ENCODE data around the gene CSNK1D. TPM values are rescaled to one million over a fixed set of nuclear protein-coding genes. Genes with fewer than 3 reads are reported as not detected.
A peak's percentile ranks its signal among the peaks of the same experiment; 100 is the strongest.

The CSNK1D gene
- polyA plus RNA-seq, 1 donor: 63.5 TPM

- no peak for DNase-seq (ENCODE audit: low read depth)
These were observed 37.4 kb upstream of the CSNK1D start for GRCh38 chr17:82310877-82311276.

GRCh38 chr17:82309656-82310570, 36.4 kb upstream of the CSNK1D start:
- no peak for DNase-seq (ENCODE audit: low read depth)

GRCh38 chr17:82305727-82306300, 32.3 kb upstream of the CSNK1D start:
- no peak for DNase-seq (ENCODE audit: low read depth)

- DNase-seq (ENCODE audit: low read depth): no peak
These were observed 31.6 kb upstream of the CSNK1D start for GRCh38 chr17:82304826-82305726.

GRCh38 chr17:82303944-82304808, 30.7 kb upstream of the CSNK1D start:
- DNase-seq (ENCODE audit: low read depth): no peak

GRCh38 chr17:82302991-82303943, 29.8 kb upstream of the CSNK1D start:
- DNase-seq (ENCODE audit: low read depth): no peak

GRCh38 chr17:82302568-82302963, 29.1 kb upstream of the CSNK1D start:
- DNase-seq (ENCODE audit: low read depth): no peak

- DNase-seq (ENCODE audit: low read depth): no peak
These were observed 28.5 kb upstream of the CSNK1D start for GRCh38 chr17:82301916-82302567.

GRCh38 chr17:82301300-82301915, 27.9 kb upstream of the CSNK1D start:
- DNase-seq (ENCODE audit: low read depth): no peak

GRCh38 chr17:82300707-82301270, 27.3 kb upstream of the CSNK1D start:
- no peak for DNase-seq (ENCODE audit: low read depth)

- no peak for DNase-seq (ENCODE audit: low read depth)
These were observed 26.7 kb upstream of the CSNK1D start for GRCh38 chr17:82300228-82300627.

- DNase-seq (ENCODE audit: low read depth): no peak
These were observed 26.0 kb upstream of the CSNK1D start for GRCh38 chr17:82299452-82299851.

GRCh38 chr17:82298538-82299421, 25.3 kb upstream of the CSNK1D start:
- no peak for DNase-seq (ENCODE audit: low read depth)

GRCh38 chr17:82297714-82298537, 24.4 kb upstream of the CSNK1D start:
- DNase-seq (ENCODE audit: low read depth): peak; percentile 51

- no peak for DNase-seq (ENCODE audit: low read depth)
These were observed 23.8 kb upstream of the CSNK1D start for GRCh38 chr17:82297280-82297713.

GRCh38 chr17:82296511-82297279, 23.2 kb upstream of the CSNK1D start:
- no peak for DNase-seq (ENCODE audit: low read depth)

Data from forelimb muscle (tissue), 1 donor.